ENCODE data around the gene SV2A. TPM values are rescaled to one million over a fixed set of nuclear protein-coding genes. Genes with fewer than 3 reads are reported as not detected.
"Not testable (repeated sequence)": the region's sequence is repeated elsewhere in the genome, so short reads cannot be mapped to it uniquely, and the experiment has no call there.

Gene SV2A
- total RNA-seq, 1 experiment from 2014 or later: 2.9 TPM

GRCh38 chr1:149886396-149887195 is 31.0 kb downstream of the SV2A start:
- peak; percentile 99 for DNase-seq (ENCODE audit: low read depth, low spot score)
- intact Hi-C loops (cut with micrococcal nuclease; ENCODE audit: unreplicated experiment) (no loop called here), in situ Hi-C loops (cut with HindIII; ENCODE audit: low pct_unique_long_range_greater_than_20kb, low sequenced_read_pairs) (no loop called here)
- ChIA-PET POLR2A (interaction anchor here (0.6 to 1.1 kb wide), 2 partner anchors 33 to 282 kb away, joined by 3 to 5 read pairs; no protein-coding TSS in a partner anchor), CTCF (no interaction called here)
- H3K9me3 ChIP-seq (ENCODE audit: control insufficient read depth, insufficient read depth, low read depth, low read length): no peaks in the 10 kb centered on the region
- peak; percentile 79 for ATAC-seq
- peak overlapping the region; percentile 99 for H3K27ac ChIP-seq (ENCODE audit: low read length)
- no peaks in the 10 kb centered on the region for H3K27me3 ChIP-seq (ENCODE audit: control insufficient read depth, insufficient read depth, low read length)
- H3K36me3 ChIP-seq (ENCODE audit: control insufficient read depth, insufficient read depth, low read length): no peaks in the 10 kb centered on the region; the same call in 1 of the 2 replicates
- TSS peak; percentile 99 for BruUV-seq (replicated peaks)
- H3K4me3 ChIP-seq (ENCODE audit: low read depth in 2 of 2, low read length in 2 of 2): peak overlapping the region; percentile 91 to 95
- H3K4me1 ChIP-seq (ENCODE audit: control insufficient read depth, insufficient read depth, low read length): peaks cover 15% of the 10 kb centered on the region
- TF ChIP-seq POLR2AphosphoS5 (IDR thresholded peaks at IDR 0.05; ENCODE audit: low read depth, low read length): peak; percentile 88
- TF ChIP-seq SIN3A (IDR thresholded peaks at IDR 0.05; ENCODE audit: borderline replicate concordance, insufficient read depth, low read depth, low read length): peak; percentile 6
- TF ChIP-seq TCF7L2 (IDR thresholded peaks at IDR 0.05; ENCODE audit: low read depth, low read length): no peak; the same call in 1 of the 2 replicates
- TF ChIP-seq REST (IDR thresholded peaks at IDR 0.05; ENCODE audit: insufficient read depth in 1 of 2, low read depth in 2 of 2, low read length in 1 of 2): no peak

DNA sequence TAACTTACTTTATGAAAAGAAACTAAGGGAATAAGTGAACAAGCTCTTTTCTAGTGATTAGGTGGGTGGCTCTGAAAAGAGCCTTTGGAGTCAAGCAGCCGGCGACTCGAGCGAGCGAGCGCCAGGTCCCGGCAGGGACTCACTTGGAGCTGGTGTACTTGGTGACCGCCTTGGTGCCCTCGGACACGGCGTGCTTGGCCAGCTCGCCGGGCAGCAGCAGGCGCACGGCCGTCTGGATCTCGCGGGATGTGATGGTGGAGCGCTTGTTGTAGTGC is 31.6 kb downstream of the SV2A start:
- H3K9me3 ChIP-seq (ENCODE audit: control insufficient read depth, insufficient read depth, low read depth, low read length): not testable (repeated sequence)

GRCh38 chr1:149885339-149886120 is 32.1 kb downstream of the SV2A start:
- CTCF ChIA-PET: interaction anchor here (1.0 kb wide), 1 partner anchor 302 kb away, joined by 4 read pairs; no protein-coding TSS in a partner anchor
- Histone ChIP-seq H3K4me3 (ENCODE audit: low read depth in 2 of 2, low read length in 2 of 2) (peak overlapping the region; percentile 91 to 95), H3K27ac (ENCODE audit: low read length) (peak overlapping the region; percentile 86), H3K9me3 (ENCODE audit: control insufficient read depth, insufficient read depth, low read depth, low read length) (no peaks in the 10 kb centered on the region), H3K36me3 (ENCODE audit: control insufficient read depth, insufficient read depth, low read length) (no peaks in the 10 kb centered on the region; the same call in 1 of the 2 replicates), H3K4me1 (ENCODE audit: control insufficient read depth, insufficient read depth, low read length) (peaks cover 15% of the 10 kb centered on the region), H3K27me3 (ENCODE audit: control insufficient read depth, insufficient read depth, low read length) (no peaks in the 10 kb centered on the region)
- POLR2A ChIA-PET: interaction anchor here (0.6 to 1.1 kb wide), 4 partner anchors 34 to 283 kb away, joined by 3 to 5 read pairs (median 3); no protein-coding TSS in a partner anchor
- no TSS peak for BruUV-seq (replicated peaks)
- ATAC-seq: peak; percentile 47
- intact Hi-C loops (cut with micrococcal nuclease; ENCODE audit: unreplicated experiment) (no loop called here), in situ Hi-C loops (cut with HindIII; ENCODE audit: low pct_unique_long_range_greater_than_20kb, low sequenced_read_pairs) (no loop called here)
- peak; percentile 78 for DNase-seq (ENCODE audit: low read depth, low spot score)
- TF ChIP-seq SIN3A (IDR thresholded peaks at IDR 0.05; ENCODE audit: borderline replicate concordance, insufficient read depth, low read depth, low read length) (peak; percentile 92; the same call in 1 of the 2 replicates), POLR2AphosphoS5 (IDR thresholded peaks at IDR 0.05; ENCODE audit: low read depth, low read length) (peak; percentile 81)
- TF ChIP-seq, protein P1, sequence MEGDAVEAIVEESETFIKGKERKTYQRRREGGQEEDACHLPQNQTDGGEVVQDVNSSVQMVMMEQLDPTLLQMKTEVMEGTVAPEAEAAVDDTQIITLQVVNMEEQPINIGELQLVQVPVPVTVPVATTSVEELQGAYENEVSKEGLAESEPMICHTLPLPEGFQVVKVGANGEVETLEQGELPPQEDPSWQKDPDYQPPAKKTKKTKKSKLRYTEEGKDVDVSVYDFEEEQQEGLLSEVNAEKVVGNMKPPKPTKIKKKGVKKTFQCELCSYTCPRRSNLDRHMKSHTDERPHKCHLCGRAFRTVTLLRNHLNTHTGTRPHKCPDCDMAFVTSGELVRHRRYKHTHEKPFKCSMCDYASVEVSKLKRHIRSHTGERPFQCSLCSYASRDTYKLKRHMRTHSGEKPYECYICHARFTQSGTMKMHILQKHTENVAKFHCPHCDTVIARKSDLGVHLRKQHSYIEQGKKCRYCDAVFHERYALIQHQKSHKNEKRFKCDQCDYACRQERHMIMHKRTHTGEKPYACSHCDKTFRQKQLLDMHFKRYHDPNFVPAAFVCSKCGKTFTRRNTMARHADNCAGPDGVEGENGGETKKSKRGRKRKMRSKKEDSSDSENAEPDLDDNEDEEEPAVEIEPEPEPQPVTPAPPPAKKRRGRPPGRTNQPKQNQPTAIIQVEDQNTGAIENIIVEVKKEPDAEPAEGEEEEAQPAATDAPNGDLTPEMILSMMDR (IDR thresholded peaks at IDR 0.05): no peak

More for the DNA sequence above, 31.6 kb downstream of the SV2A start:
- TSS peak; percentile 92 for BruUV-seq (replicated peaks)
- CTCF ChIA-PET; in situ Hi-C loops (cut with HindIII; ENCODE audit: low pct_unique_long_range_greater_than_20kb, low sequenced_read_pairs); H3K27me3 ChIP-seq (ENCODE audit: control insufficient read depth, insufficient read depth, low read length); H3K36me3 ChIP-seq (ENCODE audit: control insufficient read depth, insufficient read depth, low read length); ATAC-seq; DNase-seq (ENCODE audit: low read depth, low spot score); intact Hi-C loops (cut with micrococcal nuclease; ENCODE audit: unreplicated experiment): not testable (repeated sequence)
- POLR2A ChIA-PET: interaction anchor here (0.6 to 1.1 kb wide), 4 partner anchors 33 to 282 kb away, joined by 3 to 5 read pairs (median 3); no protein-coding TSS in a partner anchor
- Histone ChIP-seq H3K27ac (ENCODE audit: low read length) (peak overlapping the region; percentile 86), H3K4me1 (ENCODE audit: control insufficient read depth, insufficient read depth, low read length) (peaks cover 15% of the 10 kb centered on the region), H3K4me3 (ENCODE audit: low read depth in 2 of 2, low read length in 2 of 2) (peak overlapping the region; percentile 91 to 95)

All from Panc1 (cell line).